ENCODE results near the gene GCLC. TPM values are rescaled to one million over a fixed set of nuclear protein-coding genes. Genes with fewer than 3 reads are reported as not detected.

Gene GCLC
- total and polyA plus RNA-seq, 2 experiments from 2014 or later: 16.9 to 40.3 TPM

GRCh38 chr6:53547166-53547810 is 2.4 kb upstream of the GCLC start:
- Histone ChIP-seq H3K4me2 (peak overlapping the region; percentile 97), H3K79me2 (replicated peaks; ENCODE audit: insufficient read depth) (peaks cover 17% of the 10 kb centered on the region), H3K27me3 (ENCODE audit: insufficient read depth) (peaks cover 20% of the 10 kb centered on the region), H4K20me1 (replicated peaks; ENCODE audit: insufficient read depth) (no peaks in the 10 kb centered on the region), H3K4me3 (peak overlapping the region; percentile 95), H3K27ac (ENCODE audit: low read depth) (peak overlapping the region; percentile 78; the same call in 1 of the 2 replicates), H3K36me3 (ENCODE audit: insufficient read depth) (no peaks in the 10 kb centered on the region), H2AFZ (peak overlapping the region; percentile 99), H3K4me1 (ENCODE audit: insufficient read depth) (peaks cover 13% of the 10 kb centered on the region), H3F3A (replicated peaks; ENCODE audit: low read depth) (peaks cover 5% of the 10 kb centered on the region), H3K9me2 (ENCODE audit: insufficient read depth) (peaks cover 12% of the 10 kb centered on the region; the same call in 1 of the 2 replicates)
- H3K27ac Mint-ChIP-seq: peak overlapping the region; percentile 60
- H3K36me3 Mint-ChIP-seq (ENCODE audit: low read depth): peaks cover 16% of the 10 kb centered on the region; the same call in 2 of the 3 replicates
- H3K4me1 Mint-ChIP-seq: peaks cover 21% of the 10 kb centered on the region
- peak overlapping the region; percentile 88 for H3K4me3 Mint-ChIP-seq
- peak; percentile 2 for ATAC-seq
- H3K9me3 Mint-ChIP-seq: peaks cover 8% of the 10 kb centered on the region
- TF ChIP-seq CREB1 (CRISPR knock-in tag; IDR thresholded peaks at IDR 0.05; ENCODE audit: low read depth) (no peak), EZH2 (IDR thresholded peaks at IDR 0.05; ENCODE audit: low read depth, unreplicated experiment) (no peak)
- peak; percentile 43 for DNase-seq (ENCODE audit: low spot score)
- peaks cover 29% of the 10 kb centered on the region for H3K27me3 Mint-ChIP-seq (ENCODE audit: insufficient read depth, low read depth, poor library complexity)

GRCh38 chr6:53546281-53546680 is 1.4 kb upstream of the GCLC start:
- no peak overlapping the region; the same call in 2 of the 3 replicates for H3K4me3 Mint-ChIP-seq
- no peak for DNase-seq (ENCODE audit: low spot score)
- H3K27me3 ChIP-seq (ENCODE audit: insufficient read depth): peaks cover 20% of the 10 kb centered on the region

GRCh38 chr6:53544217-53544469 is 758 bp downstream of the GCLC start:
- DNase-seq (ENCODE audit: low spot score) (peak; percentile 52), ATAC-seq (peak; percentile 5)
- Histone ChIP-seq H3K27me3 (ENCODE audit: insufficient read depth) (peaks cover 20% of the 10 kb centered on the region), H3K4me2 (peak overlapping the region; percentile 84), H3K27ac (ENCODE audit: low read depth) (peak overlapping the region; percentile 85), H3K79me2 (replicated peaks; ENCODE audit: insufficient read depth) (peaks cover 48% of the 10 kb centered on the region), H4K20me1 (replicated peaks; ENCODE audit: insufficient read depth) (no peaks in the 10 kb centered on the region), H3K4me3 (peak overlapping the region; percentile 84), H3K4me1 (ENCODE audit: insufficient read depth) (peaks cover 32% of the 10 kb centered on the region), H3K36me3 (ENCODE audit: insufficient read depth) (no peaks in the 10 kb centered on the region; the same call in 1 of the 2 replicates), H2AFZ (peak overlapping the region; percentile 83; the same call in 1 of the 2 replicates), H3F3A (replicated peaks; ENCODE audit: low read depth) (peaks cover 10% of the 10 kb centered on the region), H3K9me2 (ENCODE audit: insufficient read depth) (peaks cover 2% of the 10 kb centered on the region; the same call in 1 of the 2 replicates)
- peak overlapping the region; percentile 89 for H3K27ac Mint-ChIP-seq
- H3K27me3 Mint-ChIP-seq (ENCODE audit: insufficient read depth, low read depth, poor library complexity): peaks cover 28% of the 10 kb centered on the region
- H3K4me3 Mint-ChIP-seq: peak overlapping the region; percentile 95
- H3K4me1 Mint-ChIP-seq: peaks cover 46% of the 10 kb centered on the region
- peaks cover 5% of the 10 kb centered on the region for H3K9me3 Mint-ChIP-seq
- peaks cover 38% of the 10 kb centered on the region for H3K36me3 Mint-ChIP-seq (ENCODE audit: low read depth)
- TF ChIP-seq EZH2phosphoT487 (IDR thresholded peaks at IDR 0.05; ENCODE audit: unreplicated experiment) (no peak), NANOG (IDR thresholded peaks at IDR 0.05; ENCODE audit: borderline replicate concordance) (no peak), ZNF331 (CRISPR knock-in tag; IDR thresholded peaks at IDR 0.05; ENCODE audit: low read depth) (no peak), STAT1 (IDR thresholded peaks at IDR 0.05; ENCODE audit: unreplicated experiment) (no peak), CTCF (conservative IDR thresholded peaks at IDR 0.05; ENCODE audit: low read depth in 2 of 2) (no peak), ETS1 (IDR thresholded peaks at IDR 0.05) (no peak)

More at GRCh38 chr6:53546281-53546680, 1.4 kb upstream of the GCLC start:
- no peaks in the 10 kb centered on the region for H4K20me1 ChIP-seq (replicated peaks; ENCODE audit: insufficient read depth)
- H3K4me2 ChIP-seq: no peak overlapping the region
- no peak overlapping the region for H3K27ac Mint-ChIP-seq
- H3K36me3 Mint-ChIP-seq (ENCODE audit: low read depth): peaks cover 25% of the 10 kb centered on the region
- no peak overlapping the region for H2AFZ ChIP-seq
- TF ChIP-seq EZH2 (IDR thresholded peaks at IDR 0.05; ENCODE audit: low read depth, unreplicated experiment) (no peak), STAT1 (IDR thresholded peaks at IDR 0.05; ENCODE audit: unreplicated experiment) (no peak)
- H3F3A ChIP-seq (replicated peaks; ENCODE audit: low read depth): peaks cover 10% of the 10 kb centered on the region
- H3K4me1 Mint-ChIP-seq: peaks cover 31% of the 10 kb centered on the region
- peaks cover 12% of the 10 kb centered on the region; the same call in 1 of the 2 replicates for H3K9me2 ChIP-seq (ENCODE audit: insufficient read depth)
- H3K27me3 Mint-ChIP-seq (ENCODE audit: insufficient read depth, low read depth, poor library complexity): peaks cover 29% of the 10 kb centered on the region
- no peak overlapping the region for H3K4me3 ChIP-seq
- ATAC-seq: no peak
- peaks cover 23% of the 10 kb centered on the region for H3K4me1 ChIP-seq (ENCODE audit: insufficient read depth)
- peaks cover 6% of the 10 kb centered on the region for H3K9me3 Mint-ChIP-seq
- peaks cover 26% of the 10 kb centered on the region for H3K79me2 ChIP-seq (replicated peaks; ENCODE audit: insufficient read depth)
- H3K36me3 ChIP-seq (ENCODE audit: insufficient read depth): no peaks in the 10 kb centered on the region
- no peak overlapping the region for H3K27ac ChIP-seq (ENCODE audit: low read depth)
